Measurements from ENCODE around the gene STX10.

The STX10 gene

GRCh38 chr19:13163609-13164342 lies 13.6 kb upstream of the STX10 start:
- Histone ChIP-seq H3K36me3 (ENCODE audit: control insufficient read depth, insufficient read depth, low read length) (no peaks in the 10 kb centered on the region), H3K27ac (ENCODE audit: low read depth, low read length) (peak overlapping the region; percentile 99), H3K4me3 (ENCODE audit: low read depth, low read length) (peak overlapping the region; percentile 59), H3K27me3 (ENCODE audit: control insufficient read depth, insufficient read depth, low read length) (no peaks in the 10 kb centered on the region), H3K4me1 (ENCODE audit: control insufficient read depth, insufficient read depth, low read length) (peaks cover 36% of the 10 kb centered on the region), H3K9me3 (ENCODE audit: control insufficient read depth, insufficient read depth, low read length) (no peaks in the 10 kb centered on the region), H3K9ac (ENCODE audit: low read depth, low read length) (peak overlapping the region; percentile 89)

- Histone ChIP-seq H3K27me3 (ENCODE audit: control insufficient read depth, insufficient read depth, low read length) (no peaks in the 10 kb centered on the region), H3K4me1 (ENCODE audit: control insufficient read depth, insufficient read depth, low read length) (peaks cover 32% of the 10 kb centered on the region), H3K9me3 (ENCODE audit: control insufficient read depth, insufficient read depth, low read length) (no peaks in the 10 kb centered on the region), H3K36me3 (ENCODE audit: control insufficient read depth, insufficient read depth, low read length) (no peaks in the 10 kb centered on the region), H3K4me3 (ENCODE audit: low read depth, low read length) (peak overlapping the region; percentile 59), H3K27ac (ENCODE audit: low read depth, low read length) (peak overlapping the region; percentile 99), H3K9ac (ENCODE audit: low read depth, low read length) (peak overlapping the region; percentile 89)
These were observed 12.8 kb upstream of the STX10 start for GRCh38 chr19:13162724-13163608.

GRCh38 chr19:13160557-13160956 lies 10.4 kb upstream of the STX10 start:
- Histone ChIP-seq H3K4me3 (ENCODE audit: low read depth, low read length) (no peak overlapping the region), H3K9me3 (ENCODE audit: control insufficient read depth, insufficient read depth, low read length) (no peaks in the 10 kb centered on the region), H3K36me3 (ENCODE audit: control insufficient read depth, insufficient read depth, low read length) (no peaks in the 10 kb centered on the region), H3K9ac (ENCODE audit: low read depth, low read length) (no peak overlapping the region), H3K27me3 (ENCODE audit: control insufficient read depth, insufficient read depth, low read length) (no peaks in the 10 kb centered on the region), H3K4me1 (ENCODE audit: control insufficient read depth, insufficient read depth, low read length) (peaks cover 24% of the 10 kb centered on the region), H3K27ac (ENCODE audit: low read depth, low read length) (no peak overlapping the region)

- H3K9ac ChIP-seq (ENCODE audit: low read depth, low read length): no peak overlapping the region
- peaks cover 16% of the 10 kb centered on the region for H3K4me1 ChIP-seq (ENCODE audit: control insufficient read depth, insufficient read depth, low read length)
- H3K9me3 ChIP-seq (ENCODE audit: control insufficient read depth, insufficient read depth, low read length): no peaks in the 10 kb centered on the region
- H3K36me3 ChIP-seq (ENCODE audit: control insufficient read depth, insufficient read depth, low read length): no peaks in the 10 kb centered on the region
- H3K4me3 ChIP-seq (ENCODE audit: low read depth, low read length): no peak overlapping the region
- H3K27me3 ChIP-seq (ENCODE audit: control insufficient read depth, insufficient read depth, low read length): no peaks in the 10 kb centered on the region
- no peak overlapping the region for H3K27ac ChIP-seq (ENCODE audit: low read depth, low read length)
These were observed 9.5 kb upstream of the STX10 start for GRCh38 chr19:13159713-13160112.

GRCh38 chr19:13155472-13156359 lies 5.5 kb upstream of the STX10 start:
- H3K27me3 ChIP-seq (ENCODE audit: control insufficient read depth, insufficient read depth, low read length): no peaks in the 10 kb centered on the region
- peak overlapping the region; percentile 97 for H3K9ac ChIP-seq (ENCODE audit: low read depth, low read length)
- H3K36me3 ChIP-seq (ENCODE audit: control insufficient read depth, insufficient read depth, low read length): 0 out of 2 replicates have a peak, but pooled peaks cover 3% of the 10 kb centered on the region
- peak overlapping the region; percentile 100 for H3K27ac ChIP-seq (ENCODE audit: low read depth, low read length)
- H3K9me3 ChIP-seq (ENCODE audit: control insufficient read depth, insufficient read depth, low read length): no peaks in the 10 kb centered on the region
- H3K4me3 ChIP-seq (ENCODE audit: low read depth, low read length): peak overlapping the region; percentile 86
- peaks cover 5% of the 10 kb centered on the region for H3K4me1 ChIP-seq (ENCODE audit: control insufficient read depth, insufficient read depth, low read length)

- Histone ChIP-seq H3K27me3 (ENCODE audit: control insufficient read depth, insufficient read depth, low read length) (no peaks in the 10 kb centered on the region), H3K4me3 (ENCODE audit: low read depth, low read length) (peak overlapping the region; percentile 86), H3K4me1 (ENCODE audit: control insufficient read depth, insufficient read depth, low read length) (peaks cover 5% of the 10 kb centered on the region), H3K36me3 (ENCODE audit: control insufficient read depth, insufficient read depth, low read length) (0 out of 2 replicates have a peak, but pooled peaks cover 3% of the 10 kb centered on the region), H3K27ac (ENCODE audit: low read depth, low read length) (peak overlapping the region; percentile 100), H3K9me3 (ENCODE audit: control insufficient read depth, insufficient read depth, low read length) (no peaks in the 10 kb centered on the region), H3K9ac (ENCODE audit: low read depth, low read length) (peak overlapping the region; percentile 97)
These were observed 4.8 kb upstream of the STX10 start for GRCh38 chr19:13154911-13155471.

GRCh38 chr19:13154241-13154778 lies 4.1 kb upstream of the STX10 start:
- no peaks in the 10 kb centered on the region for H3K27me3 ChIP-seq (ENCODE audit: control insufficient read depth, insufficient read depth, low read length)
- H3K27ac ChIP-seq (ENCODE audit: low read depth, low read length): peak overlapping the region; percentile 100
- peaks cover 5% of the 10 kb centered on the region for H3K4me1 ChIP-seq (ENCODE audit: control insufficient read depth, insufficient read depth, low read length)
- H3K9ac ChIP-seq (ENCODE audit: low read depth, low read length): peak overlapping the region; percentile 97
- H3K4me3 ChIP-seq (ENCODE audit: low read depth, low read length): peak overlapping the region; percentile 86
- no peaks in the 10 kb centered on the region for H3K9me3 ChIP-seq (ENCODE audit: control insufficient read depth, insufficient read depth, low read length)
- 0 out of 2 replicates have a peak, but pooled peaks cover 3% of the 10 kb centered on the region for H3K36me3 ChIP-seq (ENCODE audit: control insufficient read depth, insufficient read depth, low read length)

- Histone ChIP-seq H3K27me3 (ENCODE audit: control insufficient read depth, insufficient read depth, low read length) (no peaks in the 10 kb centered on the region), H3K4me3 (ENCODE audit: low read depth, low read length) (peak overlapping the region; percentile 86), H3K36me3 (ENCODE audit: control insufficient read depth, insufficient read depth, low read length) (0 out of 2 replicates have a peak, but pooled peaks cover 3% of the 10 kb centered on the region), H3K9ac (ENCODE audit: low read depth, low read length) (peak overlapping the region; percentile 97), H3K4me1 (ENCODE audit: control insufficient read depth, insufficient read depth, low read length) (peaks cover 5% of the 10 kb centered on the region), H3K27ac (ENCODE audit: low read depth, low read length) (peak overlapping the region; percentile 100), H3K9me3 (ENCODE audit: control insufficient read depth, insufficient read depth, low read length) (no peaks in the 10 kb centered on the region)
These were observed 3.5 kb upstream of the STX10 start for GRCh38 chr19:13153569-13154240.

- H3K27ac ChIP-seq (ENCODE audit: low read depth, low read length): peak overlapping the region; percentile 100
- H3K27me3 ChIP-seq (ENCODE audit: control insufficient read depth, insufficient read depth, low read length): no peaks in the 10 kb centered on the region
- 0 out of 2 replicates have a peak, but pooled peaks cover 3% of the 10 kb centered on the region for H3K36me3 ChIP-seq (ENCODE audit: control insufficient read depth, insufficient read depth, low read length)
- H3K4me3 ChIP-seq (ENCODE audit: low read depth, low read length): peak overlapping the region; percentile 86
- H3K9me3 ChIP-seq (ENCODE audit: control insufficient read depth, insufficient read depth, low read length): no peaks in the 10 kb centered on the region
- H3K9ac ChIP-seq (ENCODE audit: low read depth, low read length): peak overlapping the region; percentile 97
- H3K4me1 ChIP-seq (ENCODE audit: control insufficient read depth, insufficient read depth, low read length): peaks cover 5% of the 10 kb centered on the region
These were observed 2.9 kb upstream of the STX10 start for GRCh38 chr19:13152974-13153568.
